ENCODE data around the gene TIGD4.

Gene TIGD4

GRCh38 chr4:152727784-152728183 is 51.7 kb downstream of the TIGD4 start:
- DNase-seq (ENCODE audit: low read depth in 2 of 2, low spot score in 1 of 2): no peak

- no peak for DNase-seq (ENCODE audit: low read depth in 2 of 2, low spot score in 1 of 2)
Observed at GRCh38 chr4:152724494-152724893, 55.0 kb downstream of the TIGD4 start.

GRCh38 chr4:152723236-152723635 is 56.3 kb downstream of the TIGD4 start:
- no peak for DNase-seq (ENCODE audit: low read depth in 2 of 2, low spot score in 1 of 2)

- no peak for DNase-seq (ENCODE audit: low read depth in 2 of 2, low spot score in 1 of 2)
Observed at GRCh38 chr4:152719801-152720556, 59.6 kb downstream of the TIGD4 start.
